ENCODE results near the gene PCIF1.
"Not testable (repeated sequence)": the region's sequence is repeated elsewhere in the genome, so short reads cannot be mapped to it uniquely, and the experiment has no call there.

Gene PCIF1

GRCh38 chr20:45968801-45969711 is 34.6 kb downstream of the PCIF1 start:
- peak; percentile 32 for DNase-seq

- DNase-seq: peak; percentile 63
Measured at GRCh38 chr20:45969712-45970634, 35.5 kb downstream of the PCIF1 start.

DNA sequence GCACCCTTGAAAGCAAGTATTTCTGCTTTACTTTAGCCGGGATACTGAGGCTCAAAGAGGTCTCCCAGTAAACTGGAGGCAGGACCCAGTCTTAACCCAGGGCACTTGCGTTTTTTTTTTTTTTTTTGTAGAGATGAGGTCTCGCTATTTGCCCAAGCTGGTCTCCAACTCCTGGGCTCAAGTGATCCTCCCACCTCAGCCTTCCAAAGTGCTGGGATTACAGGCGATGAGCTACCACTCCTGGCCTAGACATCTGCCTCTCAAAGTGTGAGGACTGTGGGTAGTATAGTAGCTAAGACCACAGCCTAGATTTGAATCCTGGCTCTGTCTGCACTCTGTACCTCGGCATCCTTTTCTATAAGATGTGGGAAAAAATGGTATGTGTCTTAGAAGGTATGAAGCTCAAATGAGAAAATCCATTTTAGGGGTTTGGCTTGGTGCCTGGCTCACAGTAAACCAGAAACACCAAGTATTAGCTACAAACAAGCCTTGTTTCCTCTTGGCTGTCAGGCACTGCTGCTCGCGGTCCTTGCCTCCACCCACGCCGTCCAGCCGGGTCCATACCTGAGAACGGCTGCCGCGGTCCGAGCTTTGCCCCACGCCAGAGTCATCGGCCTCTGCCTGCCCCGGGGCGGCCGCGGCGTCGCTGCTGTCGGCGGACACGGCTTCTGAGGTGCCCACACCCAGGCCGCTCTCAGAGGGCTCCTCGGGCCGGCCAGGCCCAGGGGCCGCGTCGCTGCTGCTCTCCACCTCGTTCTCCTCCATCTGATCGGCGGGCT is 36.4 kb downstream of the PCIF1 start:
- DNase-seq: no peak

GRCh38 chr20:45971425-45971674 is 36.9 kb downstream of the PCIF1 start:
- no peak for DNase-seq

- DNase-seq: peak; percentile 97
Measured at GRCh38 chr20:45971675-45972499, 37.4 kb downstream of the PCIF1 start, which contains the start of gene ZNF335. ZNF335 (minus strand) TSS chr20:45972203; CDS start chr20:45971410, 793 bp downstream.

DNA sequence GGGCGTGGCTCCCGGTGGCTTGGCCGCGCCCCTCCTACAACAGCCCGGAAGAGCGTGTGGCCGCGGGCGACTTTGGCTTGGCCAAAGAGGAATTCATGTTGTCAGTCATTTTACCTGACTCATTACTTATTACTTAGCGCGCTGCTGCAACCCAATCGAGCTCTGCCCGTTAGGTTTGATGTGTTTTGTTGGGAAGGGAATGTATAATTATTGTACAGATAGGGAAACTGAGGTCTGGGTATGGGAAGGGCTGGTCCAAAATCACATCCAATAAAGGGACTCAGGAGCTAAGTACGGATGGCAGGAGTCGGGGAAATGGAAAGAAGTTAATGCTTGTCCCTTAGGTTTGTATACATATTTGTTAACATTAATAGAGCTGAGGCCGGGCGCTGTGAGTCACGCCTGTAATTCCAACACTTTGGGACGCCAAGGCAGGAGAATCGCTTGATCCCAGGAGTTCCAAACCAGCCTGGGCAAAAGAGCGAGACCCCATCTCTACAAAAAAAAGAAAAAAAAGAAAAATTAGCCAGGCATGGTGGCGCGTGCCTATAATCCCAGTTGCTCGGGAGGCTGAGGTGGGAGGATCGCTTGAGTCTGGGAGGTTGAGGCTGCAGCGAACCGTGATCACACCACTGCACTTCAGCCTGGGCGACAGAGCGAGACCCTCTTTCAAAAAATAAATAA is 38.2 kb downstream of the PCIF1 start:
- peak; percentile 99 for DNase-seq

GRCh38 chr20:45974896-45975565 is 40.5 kb downstream of the PCIF1 start:
- DNase-seq: no peak

GRCh38 chr20:45975686-45976085 is 41.2 kb downstream of the PCIF1 start:
- no peak for DNase-seq

GRCh38 chr20:45976086-45976485 is 41.6 kb downstream of the PCIF1 start:
- DNase-seq: peak; percentile 46

DNA sequence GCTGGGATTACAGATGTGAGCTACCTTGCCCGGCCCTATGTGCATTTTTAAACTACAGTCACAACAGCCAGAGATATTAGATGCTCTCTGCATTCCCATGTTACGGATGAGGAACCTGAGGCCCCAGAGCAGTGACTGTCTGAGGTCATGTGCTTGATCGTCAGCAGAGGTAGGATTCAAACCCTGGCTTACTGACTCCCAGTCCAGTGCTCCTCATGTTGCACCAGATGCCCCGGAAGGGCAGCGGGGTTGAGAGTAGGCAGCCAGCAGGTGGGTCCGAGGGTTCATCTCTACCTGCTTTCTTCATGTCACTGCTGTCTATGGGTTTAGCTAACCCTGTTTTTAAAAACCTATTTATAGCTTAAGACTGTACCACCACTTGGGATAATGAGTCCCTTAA is 46.8 kb downstream of the PCIF1 start:
- DNase-seq: no peak

- no peak for DNase-seq
Measured at GRCh38 chr20:45983279-45983743, 48.8 kb downstream of the PCIF1 start.

DNA sequence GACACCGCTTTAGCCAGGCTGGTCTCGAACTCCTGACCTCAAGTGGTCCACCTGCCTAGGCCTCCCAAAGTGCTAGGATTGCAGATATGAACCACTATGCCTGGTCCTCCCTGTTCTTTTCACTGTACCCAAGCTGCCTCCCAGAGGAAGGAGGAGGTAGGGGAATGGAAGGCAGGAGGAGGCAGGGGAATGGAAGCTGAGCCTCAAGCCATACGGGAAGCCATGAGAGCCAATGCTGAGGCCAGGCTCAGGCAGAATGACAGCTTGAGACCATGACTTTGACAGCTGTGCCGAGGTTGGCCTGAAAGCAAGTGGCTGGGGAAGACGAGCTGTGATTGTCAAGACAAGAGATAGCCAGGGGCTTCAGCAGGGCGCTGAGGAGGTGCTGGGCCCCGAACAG is 51.1 kb downstream of the PCIF1 start:
- DNase-seq: no peak

DNA sequence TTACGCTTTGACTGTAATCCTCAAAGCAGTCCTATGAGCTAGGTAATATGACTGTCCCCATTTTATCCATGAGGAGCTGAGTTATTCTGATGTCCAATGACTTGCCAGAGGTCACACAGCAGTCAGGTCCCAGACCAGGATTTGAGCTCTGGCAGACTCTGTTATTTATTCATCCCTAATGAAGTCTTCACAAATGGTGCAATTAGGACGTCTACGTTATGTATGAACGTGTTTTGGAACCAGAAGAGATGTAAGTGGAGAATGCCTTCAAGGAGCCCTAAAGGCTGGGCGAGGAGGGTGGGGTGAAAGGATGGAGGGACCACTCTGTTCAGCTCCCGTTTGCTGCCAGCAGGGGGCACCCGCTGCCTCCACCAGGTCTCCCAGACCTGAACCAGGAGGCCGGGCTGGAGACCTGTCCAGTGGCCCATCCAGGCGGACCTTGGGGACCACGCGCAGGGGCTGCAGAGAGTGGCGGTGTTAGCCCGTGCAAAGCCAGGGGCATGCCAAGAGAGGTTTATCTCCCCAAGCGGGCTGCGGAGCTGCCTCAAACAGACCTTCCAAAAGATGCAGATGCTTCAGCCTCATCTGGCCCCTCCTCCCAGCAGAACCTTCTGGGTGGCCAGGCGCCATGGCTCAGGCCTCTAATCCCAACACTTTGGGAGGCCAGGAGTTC is 52.8 kb downstream of the PCIF1 start:
- peak; percentile 90 for DNase-seq

GRCh38 chr20:45988830-45989229 is 54.3 kb downstream of the PCIF1 start:
- DNase-seq: not testable (repeated sequence)

GRCh38 chr20:45991616-45992015 is 57.1 kb downstream of the PCIF1 start:
- DNase-seq: peak; percentile 19

GRCh38 chr20:45993197-45993951 is 58.9 kb downstream of the PCIF1 start:
- peak; percentile 66 for DNase-seq

DNA sequence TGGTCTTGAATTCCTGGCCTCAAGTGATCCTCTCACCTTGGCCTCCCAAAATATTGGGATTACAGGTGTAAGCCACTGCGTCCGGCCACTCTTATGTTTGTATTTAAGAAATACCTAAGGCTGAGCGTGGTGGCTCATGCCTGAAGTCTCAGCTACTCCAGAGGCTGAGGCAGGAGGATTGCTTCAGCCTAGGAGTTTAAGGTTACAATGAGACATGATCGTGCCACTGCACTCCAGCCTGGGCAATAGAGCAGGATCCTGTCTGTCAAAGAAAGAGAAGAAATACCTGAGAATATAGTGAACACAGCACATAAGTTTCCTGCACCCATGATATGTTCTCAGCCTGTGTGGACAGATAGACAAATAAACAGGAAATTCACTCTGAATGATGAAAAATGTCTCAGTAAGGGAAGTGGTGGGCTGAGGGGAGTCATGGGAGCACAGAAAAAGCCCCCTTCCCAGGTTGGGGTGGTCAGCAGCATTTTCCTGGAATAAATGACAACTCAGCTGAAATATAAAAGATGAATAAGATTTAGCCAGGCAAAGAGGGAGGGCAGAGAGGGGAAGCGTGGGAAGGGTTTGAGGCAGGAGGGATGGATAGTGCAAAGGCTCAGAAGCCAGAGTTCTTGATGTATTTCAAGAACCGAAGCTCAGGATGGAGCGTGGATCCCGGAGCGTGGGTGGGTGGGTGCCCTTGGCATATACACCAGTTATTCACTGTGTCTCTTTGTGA is 60.4 kb downstream of the PCIF1 start:
- peak; percentile 56 for DNase-seq

- DNase-seq: not testable (repeated sequence)
Measured at GRCh38 chr20:45995495-45996097, 61.1 kb downstream of the PCIF1 start.

Data from suppressor macrophage treated with lipopolysaccharide for 4 hours (primary cell).